HepG2 (cell line): ENCODE measurements around the gene MTARC1. TPM values are rescaled to one million over a fixed set of nuclear protein-coding genes. Genes with fewer than 3 reads are reported as not detected.

ENCODE experiments used
- E2F2 ChIP-seq: sonication (generic); formaldehyde crosslinking; IDR thresholded peaks from 2 replicates; pipeline ENCODE4 v1.4.0; 2020; ENCODE audit warnings: missing genetic modification reagents, borderline replicate concordance
- ETV6 ChIP-seq: sonication (generic); formaldehyde crosslinking; conservative IDR thresholded peaks from 2 replicates; pipeline ENCODE4 v1.4.0; 2020; ENCODE audit warnings: missing genetic modification reagents
- HCFC1 ChIP-seq: fragments of 150-350 bp; IDR thresholded peaks from 2 replicates; pipeline ENCODE4 v1.6.1; 2014; ENCODE audit warnings: low read depth, low read length
- HDAC2 ChIP-seq: sonication (generic); formaldehyde crosslinking; IDR thresholded peaks from 2 replicates; pipeline ENCODE4 v1.4.0; 2020; ENCODE audit warnings: missing genetic modification reagents
- HNF1A ChIP-seq, 2 experiments: sonication (generic) in 1 of 2; formaldehyde crosslinking in 1 of 2; IDR thresholded peaks; 2 replicates each; pipeline versions ENCODE4 v1.4.0 to v1.6.1; 2016 to 2020; ENCODE audit warnings: borderline replicate concordance in 1 of 2, low read depth in 1 of 2, mild to moderate bottlenecking in 1 of 2, missing genetic modification reagents in 1 of 2
- HOXA9 ChIP-seq: sonication (generic); formaldehyde crosslinking; IDR thresholded peaks from 2 replicates; pipeline ENCODE4 v1.8.1; 2022; ENCODE audit warnings: missing genetic modification reagents, mild to moderate bottlenecking, moderate library complexity, borderline replicate concordance
- IKZF4 ChIP-seq: sonication (generic); formaldehyde crosslinking; IDR thresholded peaks from 2 replicates; pipeline ENCODE4 v1.5.1; 2020; ENCODE audit warnings: borderline replicate concordance, mild to moderate bottlenecking, low read depth, missing genetic modification reagents; ENCODE audit errors: not compliant biosample characterization
- KLF9 ChIP-seq: IDR thresholded peaks from 2 replicates; pipeline ENCODE4 v1.6.1; 2016; ENCODE audit warnings: low read depth
- MED1 ChIP-seq: sonication (generic); formaldehyde crosslinking; IDR thresholded peaks from 2 replicates; pipeline ENCODE4 v1.4.0; 2020; ENCODE audit warnings: missing genetic modification reagents
- MED8 ChIP-seq: sonication (generic); formaldehyde crosslinking; IDR thresholded peaks from 2 replicates; pipeline ENCODE4 v1.8.1; 2023; ENCODE audit warnings: mild to moderate bottlenecking, missing genetic modification reagents; ENCODE audit not compliant: insufficient replicate concordance
- NRL ChIP-seq: sonication (generic); formaldehyde crosslinking; IDR thresholded peaks from 2 replicates; pipeline ENCODE4 v1.5.0; 2020; ENCODE audit warnings: missing genetic modification reagents, mild to moderate bottlenecking, moderate library complexity, borderline replicate concordance
- TOE1 ChIP-seq: sonication (generic); formaldehyde crosslinking; IDR thresholded peaks from 2 replicates; pipeline ENCODE4 v1.4.0; 2020; ENCODE audit warnings: mild to moderate bottlenecking, missing genetic modification reagents
- ZNF12 ChIP-seq: sonication (generic); formaldehyde crosslinking; IDR thresholded peaks from 2 replicates; pipeline ENCODE4 v1.5.0; 2020; ENCODE audit warnings: missing genetic modification reagents
- ZNF547 ChIP-seq: sonication (generic); formaldehyde crosslinking; IDR thresholded peaks from 2 replicates; pipeline ENCODE4 v1.5.1; 2020; ENCODE audit warnings: mild to moderate bottlenecking, missing genetic modification reagents
- ZNF788 ChIP-seq: sonication (generic); formaldehyde crosslinking; IDR thresholded peaks from 2 replicates; pipeline ENCODE4 v1.5.0; 2020; ENCODE audit warnings: mild to moderate bottlenecking, missing genetic modification reagents, borderline replicate concordance
- polyA plus RNA-seq, 8 experiments: library from polyadenylated mRNA; depleted of rRNA in 3 of 8; stranded (reverse) in 7 of 8; unstranded in 1 of 8; fragments of >200 nt; fragmentation: Illumina TruSeq in 4 of 8; extraction: Trizol in 4 of 8; gene quantifications; 2 replicates each; pipeline versions ENCODE4 v1.2.1 to v1.2.3, GENCODE V29; 2011 to 2016; ENCODE audit warnings: low read depth in 4 of 8, missing spikeins in 1 of 8, mixed read lengths in 1 of 8; ENCODE audit not compliant: insufficient read depth in 1 of 8
- total RNA-seq, 5 experiments: library from RNA; depleted of rRNA; stranded (reverse); fragments of >200 nt; fragmentation: Illumina TruSeq; extraction: Trizol; gene quantifications; 2 replicates each; pipeline ENCODE4 v1.2.3, GENCODE V29; 2016; ENCODE audit warnings: low read depth in 1 of 5
- TF ChIP-seq, protein P1 (sequence below): sonication (generic); formaldehyde crosslinking; IDR thresholded peaks from 2 replicates; pipeline ENCODE4 v1.4.0; 2020; ENCODE audit warnings: mild to moderate bottlenecking, missing genetic modification reagents
- TF ChIP-seq, protein P2 (sequence below): sonication (generic); formaldehyde crosslinking; IDR thresholded peaks from 2 replicates; pipeline ENCODE4 v1.4.0; 2020; ENCODE audit warnings: missing genetic modification reagents

Gene MTARC1
- total and polyA plus RNA-seq, 2 of the 13 experiments (the other 11 are each of a cell fraction or from before 2014, with no cell fraction given) = 19.4 to 106 TPM

DNA sequence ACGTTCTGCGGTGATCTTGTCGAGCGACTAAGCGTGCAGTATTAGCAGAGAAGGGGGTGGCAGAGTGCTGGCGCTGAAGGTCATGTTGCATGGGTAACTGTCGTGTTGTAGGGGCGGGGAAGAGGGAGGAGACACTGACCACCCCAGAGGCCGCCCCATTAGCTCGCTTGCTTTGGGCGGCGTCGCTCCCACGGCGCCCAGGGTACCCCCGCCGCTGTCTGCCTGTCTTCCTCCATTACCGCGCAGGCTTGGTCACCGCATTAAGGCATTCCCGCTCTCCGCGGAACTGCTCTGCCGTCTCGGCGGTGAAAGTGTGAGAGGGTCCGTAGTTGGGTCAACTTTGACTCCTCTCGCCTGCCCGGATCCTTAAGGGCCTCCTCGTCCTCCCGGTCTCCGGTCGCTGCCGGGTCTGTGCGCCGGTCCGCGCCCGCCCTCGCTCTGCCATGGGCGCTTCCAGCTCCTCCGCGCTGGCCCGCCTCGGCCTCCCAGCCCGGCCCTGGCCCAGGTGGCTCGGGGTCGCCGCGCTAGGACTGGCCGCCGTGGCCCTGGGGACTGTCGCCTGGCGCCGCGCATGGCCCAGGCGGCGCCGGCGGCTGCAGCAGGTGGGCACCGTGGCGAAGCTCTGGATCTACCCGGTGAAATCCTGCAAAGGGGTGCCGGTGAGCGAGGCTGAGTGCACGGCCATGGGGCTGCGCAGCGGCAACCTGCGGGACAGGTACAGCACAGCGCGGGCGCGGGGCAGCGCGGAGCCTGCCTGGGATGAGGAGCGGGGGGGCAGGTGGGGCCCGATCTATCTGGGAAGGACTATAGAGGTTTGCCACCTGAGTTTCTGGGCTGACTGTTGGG is 38.4 kb upstream of the MTARC1 start, which contains the start of gene MTARC2 (continued):
- TF ChIP-seq, protein P1, sequence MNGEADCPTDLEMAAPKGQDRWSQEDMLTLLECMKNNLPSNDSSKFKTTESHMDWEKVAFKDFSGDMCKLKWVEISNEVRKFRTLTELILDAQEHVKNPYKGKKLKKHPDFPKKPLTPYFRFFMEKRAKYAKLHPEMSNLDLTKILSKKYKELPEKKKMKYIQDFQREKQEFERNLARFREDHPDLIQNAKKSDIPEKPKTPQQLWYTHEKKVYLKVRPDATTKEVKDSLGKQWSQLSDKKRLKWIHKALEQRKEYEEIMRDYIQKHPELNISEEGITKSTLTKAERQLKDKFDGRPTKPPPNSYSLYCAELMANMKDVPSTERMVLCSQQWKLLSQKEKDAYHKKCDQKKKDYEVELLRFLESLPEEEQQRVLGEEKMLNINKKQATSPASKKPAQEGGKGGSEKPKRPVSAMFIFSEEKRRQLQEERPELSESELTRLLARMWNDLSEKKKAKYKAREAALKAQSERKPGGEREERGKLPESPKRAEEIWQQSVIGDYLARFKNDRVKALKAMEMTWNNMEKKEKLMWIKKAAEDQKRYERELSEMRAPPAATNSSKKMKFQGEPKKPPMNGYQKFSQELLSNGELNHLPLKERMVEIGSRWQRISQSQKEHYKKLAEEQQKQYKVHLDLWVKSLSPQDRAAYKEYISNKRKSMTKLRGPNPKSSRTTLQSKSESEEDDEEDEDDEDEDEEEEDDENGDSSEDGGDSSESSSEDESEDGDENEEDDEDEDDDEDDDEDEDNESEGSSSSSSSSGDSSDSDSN (CRISPR knock-in tag) = peak; percentile 96
- TF ChIP-seq E2F2 (CRISPR knock-in tag) = no peak
- TF ChIP-seq HCFC1 = no peak
- peak; percentile 62; the same call in 1 of the 2 replicates for TF ChIP-seq ZNF547 (CRISPR knock-in tag)
- peak; percentile 88; the same call in 1 of the 2 replicates for TF ChIP-seq HOXA9 (CRISPR knock-in tag)
- TF ChIP-seq ZNF788 (CRISPR knock-in tag) = no peak
- no peak for TF ChIP-seq HNF1A (IDR thresholded peaks at IDR 0.05; ENCODE audit: low read depth)
- TF ChIP-seq HNF1A (CRISPR knock-in tag; IDR thresholded peaks at IDR 0.05; ENCODE audit: borderline replicate concordance) = 0 out of 2 replicates have a peak, but pooled peaks have one; percentile 21
- TF ChIP-seq HDAC2 (CRISPR knock-in tag) = peak; percentile 63; the same call in 1 of the 2 replicates
- peak; percentile 75; the same call in 1 of the 2 replicates for TF ChIP-seq NRL (CRISPR knock-in tag)
- peak; percentile 51; the same call in 1 of the 2 replicates for TF ChIP-seq MED1
- 0 out of 2 replicates have a peak, but pooled peaks have one; percentile 13 for TF ChIP-seq ZNF12 (CRISPR knock-in tag)
- TF ChIP-seq KLF9 (CRISPR knock-in tag) = peak; percentile 36; the same call in 1 of the 2 replicates
- peak; percentile 63 for TF ChIP-seq MED8
- TF ChIP-seq TOE1 = no peak
- TF ChIP-seq IKZF4 (CRISPR knock-in tag) = no peak
- TF ChIP-seq, protein P2, sequence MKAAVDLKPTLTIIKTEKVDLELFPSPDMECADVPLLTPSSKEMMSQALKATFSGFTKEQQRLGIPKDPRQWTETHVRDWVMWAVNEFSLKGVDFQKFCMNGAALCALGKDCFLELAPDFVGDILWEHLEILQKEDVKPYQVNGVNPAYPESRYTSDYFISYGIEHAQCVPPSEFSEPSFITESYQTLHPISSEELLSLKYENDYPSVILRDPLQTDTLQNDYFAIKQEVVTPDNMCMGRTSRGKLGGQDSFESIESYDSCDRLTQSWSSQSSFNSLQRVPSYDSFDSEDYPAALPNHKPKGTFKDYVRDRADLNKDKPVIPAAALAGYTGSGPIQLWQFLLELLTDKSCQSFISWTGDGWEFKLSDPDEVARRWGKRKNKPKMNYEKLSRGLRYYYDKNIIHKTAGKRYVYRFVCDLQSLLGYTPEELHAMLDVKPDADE (CRISPR knock-in tag) = 0 out of 2 replicates have a peak, but pooled peaks have one; percentile 36
- TF ChIP-seq ETV6 = no peak
